Breast epithelium (tissue), 4 donors: Measurements from ENCODE around the gene LHFPL3. TPM values are rescaled to one million over a fixed set of nuclear protein-coding genes. Genes with fewer than 3 reads are reported as not detected.

Experiments
- DNase-seq, 2 donors: peaks; one replicate each; pipeline ENCODE4 v3.0.0-alpha.2; 2019; ENCODE audit warnings: low spot score in 2 of 2
- H3K27ac ChIP-seq, 2 donors: fragments of 200-600 bp; sonication (generic) in 1 of 2; one replicate each; pipeline ENCODE4 v1.5.1; 2016 to 2019; ENCODE audit warnings: mild to moderate bottlenecking in 1 of 2
- H3K27me3 ChIP-seq, 2 donors: fragments of 200-600 bp; sonication (generic) in 1 of 2; one replicate each; pipeline versions ENCODE4 v1.5.1 to v1.6.0; 2017 to 2019; ENCODE audit warnings: control low read depth in 1 of 2, mild to moderate bottlenecking in 1 of 2
- H3K36me3 ChIP-seq: fragments of 200-600 bp; one replicate; pipeline ENCODE4 v1.5.1; 2019
- H3K4me1 ChIP-seq, 2 donors: fragments of 200-600 bp; sonication (generic); one replicate each; pipeline ENCODE4 v1.5.1; 2016 to 2019; ENCODE audit warnings: control low read depth in 1 of 2
- H3K4me3 ChIP-seq, 3 donors: fragments of 200-600 bp; sonication (generic); 1 replicate in 2 of 3; 2 replicates in 1 of 3; pipeline ENCODE4 v1.5.1; 2016 to 2019; ENCODE audit warnings: mild to moderate bottlenecking in 3 of 3, moderate library complexity in 2 of 3
- H3K9me3 ChIP-seq, 2 donors: fragments of 200-600 bp; sonication (generic) in 1 of 2; one replicate each; pipeline ENCODE4 v1.5.1; 2016 to 2019; ENCODE audit warnings: control low read depth in 1 of 2
- CTCF ChIP-seq, 3 donors: fragments of 450-650 bp; IDR thresholded peaks; one replicate each; pipeline ENCODE4 v1.5.1; 2016 to 2017; ENCODE audit warnings: antibody characterized with exemption in 3 of 3, mild to moderate bottlenecking in 3 of 3, moderate library complexity in 3 of 3
- POLR2A ChIP-seq: fragments of 450-650 bp; IDR thresholded peaks from one replicate; pipeline ENCODE4 v1.6.1; 2016; ENCODE audit warnings: antibody characterized with exemption, mild to moderate bottlenecking, moderate library complexity
- POLR2AphosphoS5 ChIP-seq, 3 donors: sonication (generic); formaldehyde crosslinking; IDR thresholded peaks; one replicate each; pipeline ENCODE4 v1.6.1; 2017; ENCODE audit warnings: antibody characterized with exemption in 3 of 3
- intact Hi-C: fragments of 100-400 bp; cut with DNase I; formaldehyde crosslinking; loops from one replicate; pipeline ENCODE4 v1.15.1; 2023; ENCODE audit warnings: low total_unique reads
- total RNA-seq, 3 donors: library from RNA; depleted of rRNA; stranded (reverse); fragments of >200 nt; gene quantifications; one replicate each; pipeline ENCODE4 v1.1.0, GENCODE V29; 2016

Gene LHFPL3
- total RNA-seq, 3 donors from 2014 or later = not detected

GRCh38 chr7:104883718-104884452 is 555.5 kb downstream of the LHFPL3 start:
- intact Hi-C loops = no loop called here
- DNase-seq = peak; percentile 63 to 83
- TF ChIP-seq POLR2A = no peak
- TF ChIP-seq CTCF (IDR thresholded peaks at IDR 0.05) = peak; percentile 51 to 86 (median 76)
- Histone ChIP-seq H3K9me3 (peaks cover 0 to 8% of the 10 kb centered on the region in 2 donors), H3K27me3 (no peaks in the 10 kb centered on the region), H3K4me1 (no peaks in the 10 kb centered on the region), H3K27ac (no peak overlapping the region), H3K4me3 (no peak overlapping the region), H3K36me3 (no peaks in the 10 kb centered on the region)

GRCh38 chr7:104886651-104887050 is 558.2 kb downstream of the LHFPL3 start:
- Histone ChIP-seq H3K36me3 (no peaks in the 10 kb centered on the region), H3K27ac (no peak overlapping the region), H3K27me3 (no peaks in the 10 kb centered on the region), H3K4me1 (no peaks in the 10 kb centered on the region), H3K9me3 (no peaks in the 10 kb centered on the region), H3K4me3 (no peak overlapping the region)
- DNase-seq = no peak
- intact Hi-C loops = no loop called here
- no peak for TF ChIP-seq POLR2AphosphoS5 (IDR thresholded peaks at IDR 0.05)
- TF ChIP-seq POLR2A = no peak
- TF ChIP-seq CTCF (IDR thresholded peaks at IDR 0.05) = no peak

GRCh38 chr7:104890216-104890615 is 561.8 kb downstream of the LHFPL3 start:
- Histone ChIP-seq H3K9me3 (no peaks in the 10 kb centered on the region), H3K27me3 (no peaks in the 10 kb centered on the region), H3K36me3 (no peaks in the 10 kb centered on the region), H3K4me1 (no peaks in the 10 kb centered on the region), H3K4me3 (no peak overlapping the region), H3K27ac (no peak overlapping the region)
- intact Hi-C loops = no loop called here
- TF ChIP-seq CTCF (IDR thresholded peaks at IDR 0.05) (no peak), POLR2A (no peak), POLR2AphosphoS5 (IDR thresholded peaks at IDR 0.05) (no peak)
- no peak for DNase-seq

- no peaks in the 10 kb centered on the region for H3K4me1 ChIP-seq
- H3K4me3 ChIP-seq = no peak overlapping the region
- intact Hi-C loops = no loop called here
- H3K36me3 ChIP-seq = no peaks in the 10 kb centered on the region
- TF ChIP-seq POLR2A (no peak), POLR2AphosphoS5 (IDR thresholded peaks at IDR 0.05) (no peak), CTCF (IDR thresholded peaks at IDR 0.05) (no peak)
- no peaks in the 10 kb centered on the region for H3K27me3 ChIP-seq
- no peaks in the 10 kb centered on the region for H3K9me3 ChIP-seq
- no peak overlapping the region for H3K27ac ChIP-seq
- DNase-seq = no peak
These were observed 563.5 kb downstream of the LHFPL3 start for GRCh38 chr7:104891949-104892348.

- DNase-seq = no peak
- Histone ChIP-seq H3K27me3 (no peaks in the 10 kb centered on the region), H3K36me3 (no peaks in the 10 kb centered on the region), H3K27ac (no peak overlapping the region), H3K4me3 (no peak overlapping the region), H3K9me3 (no peaks in the 10 kb centered on the region), H3K4me1 (no peaks in the 10 kb centered on the region)
- intact Hi-C loops = no loop called here
- no peak for TF ChIP-seq CTCF (IDR thresholded peaks at IDR 0.05)
- TF ChIP-seq POLR2AphosphoS5 (IDR thresholded peaks at IDR 0.05) = no peak
- no peak for TF ChIP-seq POLR2A
These were observed 565.9 kb downstream of the LHFPL3 start for GRCh38 chr7:104894314-104894713.
